ENCODE measurements around the gene SERHL2. TPM values are rescaled to one million over a fixed set of nuclear protein-coding genes. Genes with fewer than 3 reads are reported as not detected.

SERHL2 gene
- polyA plus RNA-seq, 1 experiment = 6.1 TPM

Small RNAs within 50 kb of the gene (small RNA-seq; reads per million reads assigned to genes)
- gene RN7SKP80 (ENCODE audit: insufficient read length, low read depth, low replicate concordance) (not detected), gene RNU6-513P (ENCODE audit: insufficient read length, low read depth, low replicate concordance) (not detected)

Other genes with a start within 250 kb of the SERHL2 start
- gene NFAM1, start 121.6 kb upstream of the SERHL2 start, polyA plus RNA-seq (2011; rRNA removed) = 0.01 TPM in 1 of 2 replicates, not detected in the other
- gene RRP7A, start 34.2 kb upstream of the SERHL2 start, polyA plus RNA-seq (2011; rRNA removed) = 35.3 and 42.3 TPM in 2 replicates
- 46.2 and 54.3 TPM in 2 replicates for gene POLDIP3, start 60.9 kb downstream of the SERHL2 start, polyA plus RNA-seq (2011; rRNA removed)
- 0.10 TPM in 1 of 2 replicates, not detected in the other for gene ATP5MGL, start 86.6 kb downstream of the SERHL2 start, polyA plus RNA-seq (2011; rRNA removed)
- 200 and 418 TPM in 2 replicates for gene CYB5R3, start 95.4 kb downstream of the SERHL2 start, polyA plus RNA-seq (2011; rRNA removed)
- 3.1 and 6.7 TPM in 2 replicates for gene A4GALT, start 166.9 kb downstream of the SERHL2 start, polyA plus RNA-seq (2011; rRNA removed)